Measurements from ENCODE around the gene LOC101059915.

The LOC101059915 gene

DNA sequence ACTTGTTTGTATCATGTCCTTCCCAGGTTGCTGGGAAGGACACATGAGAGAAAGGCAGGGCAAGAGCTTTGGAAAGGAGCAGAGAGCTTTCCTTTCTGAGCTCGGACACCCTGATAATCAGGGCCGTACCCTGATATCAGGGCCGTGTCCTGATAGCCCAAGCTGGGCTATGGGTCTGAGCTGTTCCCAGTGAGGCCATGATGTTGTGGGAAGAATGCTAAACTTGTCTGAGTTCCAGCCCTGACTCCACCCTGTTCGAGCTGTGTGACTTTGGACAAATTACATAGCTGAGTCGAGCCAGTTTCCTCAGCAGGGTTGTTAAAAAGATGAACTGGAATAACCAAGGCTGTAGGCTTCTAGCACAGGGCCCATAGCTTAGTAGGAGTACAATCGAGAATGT, 45.7 kb upstream of the LOC101059915 start:
- H3K4me3 ChIP-seq (ENCODE audit: control insufficient read depth, low read depth, low read length) = no peak overlapping the region
- DNase-seq (ENCODE audit: low read depth) = peak; percentile 42
- TF ChIP-seq, protein P1, sequence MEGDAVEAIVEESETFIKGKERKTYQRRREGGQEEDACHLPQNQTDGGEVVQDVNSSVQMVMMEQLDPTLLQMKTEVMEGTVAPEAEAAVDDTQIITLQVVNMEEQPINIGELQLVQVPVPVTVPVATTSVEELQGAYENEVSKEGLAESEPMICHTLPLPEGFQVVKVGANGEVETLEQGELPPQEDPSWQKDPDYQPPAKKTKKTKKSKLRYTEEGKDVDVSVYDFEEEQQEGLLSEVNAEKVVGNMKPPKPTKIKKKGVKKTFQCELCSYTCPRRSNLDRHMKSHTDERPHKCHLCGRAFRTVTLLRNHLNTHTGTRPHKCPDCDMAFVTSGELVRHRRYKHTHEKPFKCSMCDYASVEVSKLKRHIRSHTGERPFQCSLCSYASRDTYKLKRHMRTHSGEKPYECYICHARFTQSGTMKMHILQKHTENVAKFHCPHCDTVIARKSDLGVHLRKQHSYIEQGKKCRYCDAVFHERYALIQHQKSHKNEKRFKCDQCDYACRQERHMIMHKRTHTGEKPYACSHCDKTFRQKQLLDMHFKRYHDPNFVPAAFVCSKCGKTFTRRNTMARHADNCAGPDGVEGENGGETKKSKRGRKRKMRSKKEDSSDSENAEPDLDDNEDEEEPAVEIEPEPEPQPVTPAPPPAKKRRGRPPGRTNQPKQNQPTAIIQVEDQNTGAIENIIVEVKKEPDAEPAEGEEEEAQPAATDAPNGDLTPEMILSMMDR (conservative IDR thresholded peaks at IDR 0.05; ENCODE audit: control insufficient read depth, insufficient read depth, low read depth, low read length) = no peak

DNA sequence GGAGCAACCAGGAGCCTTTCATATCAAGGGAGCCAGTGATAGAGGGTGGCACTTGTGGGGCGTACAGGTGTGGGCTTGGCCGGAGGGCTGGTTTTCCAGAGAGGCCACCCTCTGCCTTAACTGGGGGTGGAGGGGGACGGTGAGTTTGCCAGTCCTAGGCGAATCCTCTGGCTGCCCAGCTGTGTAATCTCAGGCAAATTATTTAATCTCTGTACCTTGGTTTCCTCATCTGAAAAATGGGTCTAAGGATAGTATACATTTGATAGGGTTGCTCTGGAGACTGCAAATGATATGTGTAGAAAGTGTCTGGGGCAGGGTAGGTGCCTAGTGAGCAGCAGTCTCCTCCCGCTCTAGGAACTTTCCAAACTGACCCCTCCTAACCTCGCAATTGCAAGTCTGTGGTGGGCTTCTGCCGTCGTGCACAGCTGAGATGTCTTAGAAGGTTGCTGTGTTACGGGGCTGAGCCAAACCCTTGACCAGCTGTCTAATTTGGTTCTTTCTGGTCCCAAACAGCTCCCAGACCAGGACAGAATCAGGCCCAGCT, 45.2 kb upstream of the LOC101059915 start:
- TF ChIP-seq, protein P1 (conservative IDR thresholded peaks at IDR 0.05; ENCODE audit: control insufficient read depth, insufficient read depth, low read depth, low read length) = no peak
- DNase-seq (ENCODE audit: low read depth) = no peak
- no peak overlapping the region for H3K4me3 ChIP-seq (ENCODE audit: control insufficient read depth, low read depth, low read length)

DNA sequence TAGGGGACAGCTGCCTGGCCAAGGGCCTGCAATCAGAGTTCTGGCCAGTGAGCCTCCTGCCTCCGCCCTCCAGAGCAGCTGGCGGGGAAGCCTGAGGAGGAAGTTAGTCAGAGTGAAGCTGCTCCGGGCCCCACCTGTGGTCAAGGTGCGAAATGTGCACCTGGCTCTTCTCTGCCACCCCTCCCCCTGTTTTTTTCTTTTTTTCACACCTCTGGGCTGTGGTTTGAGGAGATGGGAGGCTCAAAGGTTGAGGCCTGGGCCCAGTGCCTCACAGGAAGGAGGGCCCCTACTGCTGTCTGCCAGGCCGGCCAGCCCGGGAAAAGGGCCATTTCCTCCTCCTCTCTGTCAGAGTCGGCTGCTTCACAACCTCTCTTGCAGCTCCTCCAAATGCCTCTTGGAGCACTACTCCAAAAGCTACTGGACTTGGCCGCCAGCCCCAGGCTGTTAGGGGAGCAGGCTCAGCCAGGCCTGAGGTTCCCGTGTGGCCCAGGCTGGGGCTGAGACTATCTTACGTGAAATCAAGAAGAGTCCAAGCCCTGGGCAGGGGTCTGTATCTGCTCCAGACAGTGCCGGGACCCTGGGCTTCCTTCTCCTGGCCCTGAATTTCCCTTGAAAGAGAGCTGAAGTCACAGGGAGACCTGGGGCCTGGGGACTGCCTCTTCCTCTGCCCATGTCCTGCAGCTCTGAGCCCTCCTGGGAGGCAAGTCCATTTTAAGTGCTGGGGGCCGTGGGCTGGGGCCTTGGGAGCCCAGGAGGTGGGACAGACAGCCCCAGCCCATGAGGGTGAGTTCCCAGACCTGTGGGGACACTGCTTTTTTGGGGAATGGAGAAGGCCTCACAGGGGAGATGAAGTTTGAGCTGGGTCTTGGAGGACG, 44.5 kb upstream of the LOC101059915 start:
- TF ChIP-seq, protein P1 (conservative IDR thresholded peaks at IDR 0.05; ENCODE audit: control insufficient read depth, insufficient read depth, low read depth, low read length) = no peak
- no peak overlapping the region for H3K4me3 ChIP-seq (ENCODE audit: control insufficient read depth, low read depth, low read length)

DNA sequence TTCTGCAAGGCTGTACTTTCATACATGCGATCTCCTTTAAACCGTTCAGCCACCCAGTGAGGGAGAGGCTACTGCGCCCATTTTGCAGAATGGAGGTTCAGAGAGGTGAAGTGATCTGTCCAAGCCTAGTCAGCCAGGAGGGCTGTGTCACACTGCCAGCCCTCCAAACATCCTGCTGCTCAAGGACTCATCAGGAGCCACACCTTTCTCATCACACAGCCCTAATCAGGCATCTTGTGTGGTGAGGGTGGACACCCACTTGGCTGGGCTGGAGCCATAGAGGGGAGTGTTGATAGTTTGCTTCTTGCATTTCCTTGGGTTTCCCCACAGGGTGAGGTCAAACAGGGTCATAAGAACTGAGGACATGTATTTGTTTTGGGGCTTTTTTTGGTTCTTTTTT, 43.6 kb upstream of the LOC101059915 start:
- H3K4me3 ChIP-seq (ENCODE audit: control insufficient read depth, low read depth, low read length) = no peak overlapping the region
- no peak for DNase-seq (ENCODE audit: low read depth)
- TF ChIP-seq, protein P1 (conservative IDR thresholded peaks at IDR 0.05; ENCODE audit: control insufficient read depth, insufficient read depth, low read depth, low read length) = no peak

More for the DNA sequence above, 44.5 kb upstream of the LOC101059915 start:
- DNase-seq (ENCODE audit: low read depth) = peak; percentile 56

DNA sequence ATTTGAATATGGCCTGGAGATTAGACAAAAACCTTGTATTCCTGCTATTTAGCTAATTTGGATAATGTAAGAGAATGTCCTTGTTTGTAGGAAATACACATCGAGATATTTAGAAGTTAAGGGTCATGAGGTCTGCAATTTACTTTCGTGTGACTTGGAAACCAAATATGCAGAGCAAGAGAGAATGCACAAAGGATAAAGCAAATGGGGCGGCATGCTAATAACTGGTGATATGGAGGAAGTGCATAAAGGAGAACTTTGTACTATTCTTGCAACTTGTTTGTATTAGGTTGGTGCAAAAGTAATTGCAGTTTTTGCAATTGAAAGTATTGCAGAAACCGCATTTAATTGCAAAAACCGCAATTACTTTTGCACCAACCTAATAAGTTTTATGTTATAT, 41.9 kb upstream of the LOC101059915 start:
- H3K4me3 ChIP-seq (ENCODE audit: control insufficient read depth, low read depth, low read length) = no peak overlapping the region
- TF ChIP-seq, protein P1 (conservative IDR thresholded peaks at IDR 0.05; ENCODE audit: control insufficient read depth, insufficient read depth, low read depth, low read length) = no peak
- no peak for DNase-seq (ENCODE audit: low read depth)

DNA sequence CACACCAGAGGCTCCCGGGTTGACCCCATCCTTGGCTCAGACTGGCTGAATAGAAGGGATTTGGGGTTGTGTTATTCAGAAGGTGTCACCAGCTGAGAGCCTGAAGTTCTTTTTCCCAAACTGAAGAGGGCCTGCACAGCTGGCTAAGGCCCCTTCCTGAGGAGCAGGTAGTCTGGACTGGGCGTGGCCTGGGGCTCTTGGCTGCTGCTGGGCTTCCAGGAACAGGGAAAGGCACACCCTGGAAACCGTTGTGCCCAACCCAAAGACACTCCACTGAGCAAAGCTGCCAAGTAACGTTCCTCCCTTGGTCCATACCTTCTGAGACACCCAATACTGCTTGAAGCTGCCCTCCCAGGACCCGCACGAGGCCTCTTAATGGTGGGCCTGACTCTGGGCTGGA, 40.8 kb upstream of the LOC101059915 start:
- no peak overlapping the region for H3K4me3 ChIP-seq (ENCODE audit: control insufficient read depth, low read depth, low read length)
- no peak for DNase-seq (ENCODE audit: low read depth)
- TF ChIP-seq, protein P1 (conservative IDR thresholded peaks at IDR 0.05; ENCODE audit: control insufficient read depth, insufficient read depth, low read depth, low read length) = no peak

Measured in fibroblast of mammary gland (primary cell).